Activated T-cell treated with anti-CD3 and anti-CD28 coated beads, Interleukin-2, amount 50 U/mL, for 24 hours (primary cell): Measurements from ENCODE around the gene F8A1.
"Not testable (repeated sequence)": the region's sequence is repeated elsewhere in the genome, so short reads cannot be mapped to it uniquely, and the experiment has no call there.

Experiments used
- DNase-seq: peaks from one replicate; pipeline ENCODE4 v3.0.0-alpha.2; 2020
- H3K27ac Mint-ChIP-seq: 2 replicates; pipeline ENCODE4 v1.8.0; 2020; ENCODE audit warnings: mild to moderate bottlenecking, mixed read lengths
- H3K27me3 Mint-ChIP-seq: 2 replicates; pipeline ENCODE4 v1.8.0; 2020; ENCODE audit warnings: mixed read lengths
- H3K36me3 Mint-ChIP-seq: 2 replicates; pipeline ENCODE4 v1.8.0; 2020; ENCODE audit warnings: low read depth, mixed read lengths
- H3K4me1 Mint-ChIP-seq: 2 replicates; pipeline ENCODE4 v1.8.0; 2020; ENCODE audit warnings: low read depth, mixed read lengths
- H3K4me3 Mint-ChIP-seq: 2 replicates; pipeline ENCODE4 v1.8.0; 2020; ENCODE audit warnings: mild to moderate bottlenecking, moderate library complexity, mixed read lengths
- H3K9me3 Mint-ChIP-seq: 2 replicates; pipeline ENCODE4 v1.8.0; 2020; ENCODE audit warnings: mixed read lengths

F8A1 gene

GRCh38 chrX:154910048-154910447 is 23.9 kb downstream of the F8A1 start:
- H3K36me3 Mint-ChIP-seq, H3K27ac Mint-ChIP-seq, H3K4me1 Mint-ChIP-seq, DNase-seq, H3K4me3 Mint-ChIP-seq, H3K9me3 Mint-ChIP-seq: not testable (repeated sequence)
- peaks cover 24% of the 10 kb centered on the region for H3K27me3 Mint-ChIP-seq

- H3K27me3 Mint-ChIP-seq = peaks cover 24% of the 10 kb centered on the region
- not testable (repeated sequence) for DNase-seq, H3K9me3 Mint-ChIP-seq, H3K4me1 Mint-ChIP-seq, H3K4me3 Mint-ChIP-seq, H3K27ac Mint-ChIP-seq, H3K36me3 Mint-ChIP-seq
These were observed 24.4 kb downstream of the F8A1 start for GRCh38 chrX:154910528-154910927.

- Mint-ChIP-seq H3K4me3 (no peak overlapping the region), H3K27me3 (peaks cover 26% of the 10 kb centered on the region), H3K27ac (no peak overlapping the region), H3K36me3 (no peaks in the 10 kb centered on the region), H3K9me3 (peaks cover 5% of the 10 kb centered on the region), H3K4me1 (peaks cover 3% of the 10 kb centered on the region)
- no peak for DNase-seq
These were observed 27.9 kb downstream of the F8A1 start for GRCh38 chrX:154914052-154914451.

GRCh38 chrX:154918060-154918483 is 31.9 kb downstream of the F8A1 start:
- peak; percentile 51 for DNase-seq
- Mint-ChIP-seq H3K9me3 (no peaks in the 10 kb centered on the region), H3K27me3 (peaks cover 20% of the 10 kb centered on the region), H3K27ac (no peak overlapping the region), H3K4me3 (peak overlapping the region; percentile 56), H3K36me3 (no peaks in the 10 kb centered on the region), H3K4me1 (peaks cover 3% of the 10 kb centered on the region)

- not testable (repeated sequence) for H3K4me3 Mint-ChIP-seq, H3K36me3 Mint-ChIP-seq, H3K4me1 Mint-ChIP-seq, DNase-seq, H3K27ac Mint-ChIP-seq, H3K9me3 Mint-ChIP-seq
- peaks cover 57% of the 10 kb centered on the region for H3K27me3 Mint-ChIP-seq
These were observed 38.6 kb downstream of the F8A1 start for GRCh38 chrX:154924771-154925170.
